HG03521 (cell line): ENCODE results near the gene SBSN.

ENCODE experiments used
- ATAC-seq: cut with Tn5 transposase; IDR thresholded peaks from one replicate; pipeline ENCODE4 v1.9.1; 2021; ENCODE audit warnings: mild to moderate bottlenecking, moderate library complexity; ENCODE audit not compliant: unreplicated experiment

Gene SBSN

GRCh38 chr19:35528218-35529038 is at the start of gene SBSN:
Gene SBSN, minus strand, starts transcription at chr19:35528311. Its CDS starts 30 bp downstream, at chr19:35528281.
- no peak for ATAC-seq

GRCh38 chr19:35571406-35571965 is 43.4 kb upstream of the SBSN start:
- ATAC-seq = no peak

GRCh38 chr19:35569281-35569781 is 41.2 kb upstream of the SBSN start:
- ATAC-seq = no peak

- no peak for ATAC-seq
Observed at GRCh38 chr19:35566738-35567137, 38.6 kb upstream of the SBSN start.

GRCh38 chr19:35565016-35565856 is 37.1 kb upstream of the SBSN start:
- ATAC-seq = no peak

GRCh38 chr19:35563207-35563829 is 35.2 kb upstream of the SBSN start, which contains the start of gene ATP4A:
Gene ATP4A, minus strand, starts transcription at chr19:35563658. Its CDS starts 29 bp downstream, at chr19:35563629.
- no peak for ATAC-seq

- ATAC-seq = no peak
Observed at GRCh38 chr19:35562776-35563175, 34.7 kb upstream of the SBSN start.

GRCh38 chr19:35562336-35562735 is 34.2 kb upstream of the SBSN start:
- no peak for ATAC-seq

- ATAC-seq = no peak
Observed at GRCh38 chr19:35561436-35561835, 33.3 kb upstream of the SBSN start.

- no peak for ATAC-seq
Observed at GRCh38 chr19:35560677-35561076, 32.6 kb upstream of the SBSN start.

GRCh38 chr19:35560271-35560670 is 32.2 kb upstream of the SBSN start:
- ATAC-seq = no peak

- no peak for ATAC-seq
Observed at GRCh38 chr19:35559781-35560180, 31.7 kb upstream of the SBSN start.

GRCh38 chr19:35559281-35559659 is 31.2 kb upstream of the SBSN start:
- ATAC-seq = peak; percentile 50

- ATAC-seq = no peak
Observed at GRCh38 chr19:35558400-35559280, 30.5 kb upstream of the SBSN start.

GRCh38 chr19:35557539-35558399 is 29.7 kb upstream of the SBSN start:
- ATAC-seq = no peak

- no peak for ATAC-seq
Observed at GRCh38 chr19:35556846-35557538, 28.9 kb upstream of the SBSN start.

GRCh38 chr19:35556025-35556590 is 28.0 kb upstream of the SBSN start:
- ATAC-seq = no peak
